HepG2 (cell line): ENCODE measurements around the gene TAF6L. TPM values are rescaled to one million over a fixed set of nuclear protein-coding genes. Genes with fewer than 3 reads are reported as not detected.

ENCODE experiments used
- KDM3A ChIP-seq: IDR thresholded peaks from 2 replicates; pipeline ENCODE4 v1.6.1; 2018; ENCODE audit warnings: low read depth, missing compliant biosample characterization
- NFYC ChIP-seq: IDR thresholded peaks from 2 replicates; pipeline ENCODE4 v1.6.1; 2016; ENCODE audit warnings: missing genetic modification reagents, missing compliant biosample characterization
- NKX3-1 ChIP-seq: sonication (generic); formaldehyde crosslinking; IDR thresholded peaks from 2 replicates; pipeline ENCODE4 v1.5.0; 2020; ENCODE audit warnings: missing genetic modification reagents
- POLR2AphosphoS2 ChIP-seq: IDR thresholded peaks from 2 replicates; pipeline ENCODE4 v1.6.1; 2011; ENCODE audit warnings: low read depth, low read length, improper control_type of control experiment
- PRDM10 ChIP-seq: sonication (generic); formaldehyde crosslinking; IDR thresholded peaks from 2 replicates; pipeline ENCODE4 v1.4.0; 2020; ENCODE audit warnings: low read depth, missing genetic modification reagents
- RERE ChIP-seq: IDR thresholded peaks from 2 replicates; pipeline ENCODE4 v1.6.1; 2016; ENCODE audit warnings: low read depth, missing genetic modification reagents, missing compliant biosample characterization
- TOE1 ChIP-seq: sonication (generic); formaldehyde crosslinking; IDR thresholded peaks from 2 replicates; pipeline ENCODE4 v1.4.0; 2020; ENCODE audit warnings: mild to moderate bottlenecking, missing genetic modification reagents
- ZNF160 ChIP-seq: sonication (generic); formaldehyde crosslinking; IDR thresholded peaks from 2 replicates; pipeline ENCODE4 v1.8.0; 2022; ENCODE audit warnings: mild to moderate bottlenecking, inconsistent platforms, missing genetic modification reagents
- ZNF501 ChIP-seq: sonication (generic); formaldehyde crosslinking; IDR thresholded peaks from 2 replicates; pipeline ENCODE4 v1.5.1; 2020; ENCODE audit warnings: mild to moderate bottlenecking, moderate library complexity, missing genetic modification reagents
- ZNF597 ChIP-seq: sonication (generic); formaldehyde crosslinking; IDR thresholded peaks from 2 replicates; pipeline ENCODE4 v1.5.0; 2020; ENCODE audit warnings: missing genetic modification reagents
- ZNF781 ChIP-seq: sonication (generic); formaldehyde crosslinking; IDR thresholded peaks from 2 replicates; pipeline ENCODE4 v1.5.1; 2020; ENCODE audit warnings: borderline replicate concordance, mild to moderate bottlenecking, missing genetic modification reagents; ENCODE audit errors: not compliant biosample characterization
- polyA plus RNA-seq, 8 experiments: library from polyadenylated mRNA; depleted of rRNA in 3 of 8; stranded (reverse) in 7 of 8; unstranded in 1 of 8; fragments of >200 nt; fragmentation: Illumina TruSeq in 4 of 8; extraction: Trizol in 4 of 8; gene quantifications; 2 replicates each; pipeline versions ENCODE4 v1.2.1 to v1.2.3, GENCODE V29; 2011 to 2016; ENCODE audit warnings: low read depth in 4 of 8, missing spikeins in 1 of 8, mixed read lengths in 1 of 8; ENCODE audit not compliant: insufficient read depth in 1 of 8
- total RNA-seq, 5 experiments: library from RNA; depleted of rRNA; stranded (reverse); fragments of >200 nt; fragmentation: Illumina TruSeq; extraction: Trizol; gene quantifications; 2 replicates each; pipeline ENCODE4 v1.2.3, GENCODE V29; 2016; ENCODE audit warnings: low read depth in 1 of 5
- TF ChIP-seq, protein P1 (sequence below): sonication (generic); formaldehyde crosslinking; IDR thresholded peaks from 2 replicates; pipeline ENCODE4 v1.5.1; 2020; ENCODE audit warnings: mild to moderate bottlenecking, moderate library complexity, missing genetic modification reagents
- TF ChIP-seq, protein P2 (sequence below): sonication (generic); formaldehyde crosslinking; conservative IDR thresholded peaks from 2 replicates; pipeline ENCODE4 v1.4.0; 2020; ENCODE audit warnings: missing genetic modification reagents
- TF ChIP-seq, protein P3 (sequence below): sonication (generic); IDR thresholded peaks from 2 replicates; pipeline ENCODE4 v1.6.1; 2016; ENCODE audit warnings: low read depth, borderline replicate concordance

Gene TAF6L
- total and polyA plus RNA-seq, 2 of the 13 experiments (the other 11 are each of a cell fraction or from before 2014, with no cell fraction given), result 12.6 to 19.4 TPM

DNA sequence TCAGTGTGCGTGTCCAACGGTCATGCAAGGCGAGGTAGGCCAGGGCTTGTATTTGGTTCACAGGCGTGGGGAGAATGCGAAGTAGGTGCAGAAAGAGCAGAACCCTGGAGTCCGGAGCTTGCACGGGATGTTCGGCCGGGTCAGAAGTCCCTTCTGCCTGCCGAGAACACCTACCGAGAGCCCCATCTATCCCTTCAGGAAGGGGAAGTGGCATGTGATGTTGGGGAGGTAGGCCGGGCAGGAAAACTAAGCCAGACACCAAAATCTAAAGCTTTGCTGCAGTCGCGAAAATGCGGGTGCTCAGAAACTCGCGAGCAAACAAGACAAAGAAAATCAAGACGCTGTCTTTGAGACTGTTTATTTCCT, 435 bp upstream of the TAF6L start (continued):
- no peak for TF ChIP-seq PRDM10 (CRISPR knock-in tag)
- TF ChIP-seq TOE1, result no peak
- no peak for TF ChIP-seq ZNF160
- no peak for TF ChIP-seq RERE
- no peak for TF ChIP-seq KDM3A (CRISPR knock-in tag)
- peak; percentile 34 for TF ChIP-seq ZNF781 (CRISPR knock-in tag)
- TF ChIP-seq NKX3-1 (CRISPR knock-in tag), result 0 out of 2 replicates have a peak, but pooled peaks have one; percentile 12
- TF ChIP-seq NFYC (CRISPR knock-in tag), result no peak
- TF ChIP-seq, protein P1, sequence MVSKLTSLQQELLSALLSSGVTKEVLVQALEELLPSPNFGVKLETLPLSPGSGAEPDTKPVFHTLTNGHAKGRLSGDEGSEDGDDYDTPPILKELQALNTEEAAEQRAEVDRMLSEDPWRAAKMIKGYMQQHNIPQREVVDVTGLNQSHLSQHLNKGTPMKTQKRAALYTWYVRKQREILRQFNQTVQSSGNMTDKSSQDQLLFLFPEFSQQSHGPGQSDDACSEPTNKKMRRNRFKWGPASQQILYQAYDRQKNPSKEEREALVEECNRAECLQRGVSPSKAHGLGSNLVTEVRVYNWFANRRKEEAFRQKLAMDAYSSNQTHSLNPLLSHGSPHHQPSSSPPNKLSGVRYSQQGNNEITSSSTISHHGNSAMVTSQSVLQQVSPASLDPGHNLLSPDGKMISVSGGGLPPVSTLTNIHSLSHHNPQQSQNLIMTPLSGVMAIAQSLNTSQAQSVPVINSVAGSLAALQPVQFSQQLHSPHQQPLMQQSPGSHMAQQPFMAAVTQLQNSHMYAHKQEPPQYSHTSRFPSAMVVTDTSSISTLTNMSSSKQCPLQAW (CRISPR knock-in tag), result peak; percentile 52; the same call in 1 of the 2 replicates
- no peak for TF ChIP-seq POLR2AphosphoS2
- TF ChIP-seq, protein P2, sequence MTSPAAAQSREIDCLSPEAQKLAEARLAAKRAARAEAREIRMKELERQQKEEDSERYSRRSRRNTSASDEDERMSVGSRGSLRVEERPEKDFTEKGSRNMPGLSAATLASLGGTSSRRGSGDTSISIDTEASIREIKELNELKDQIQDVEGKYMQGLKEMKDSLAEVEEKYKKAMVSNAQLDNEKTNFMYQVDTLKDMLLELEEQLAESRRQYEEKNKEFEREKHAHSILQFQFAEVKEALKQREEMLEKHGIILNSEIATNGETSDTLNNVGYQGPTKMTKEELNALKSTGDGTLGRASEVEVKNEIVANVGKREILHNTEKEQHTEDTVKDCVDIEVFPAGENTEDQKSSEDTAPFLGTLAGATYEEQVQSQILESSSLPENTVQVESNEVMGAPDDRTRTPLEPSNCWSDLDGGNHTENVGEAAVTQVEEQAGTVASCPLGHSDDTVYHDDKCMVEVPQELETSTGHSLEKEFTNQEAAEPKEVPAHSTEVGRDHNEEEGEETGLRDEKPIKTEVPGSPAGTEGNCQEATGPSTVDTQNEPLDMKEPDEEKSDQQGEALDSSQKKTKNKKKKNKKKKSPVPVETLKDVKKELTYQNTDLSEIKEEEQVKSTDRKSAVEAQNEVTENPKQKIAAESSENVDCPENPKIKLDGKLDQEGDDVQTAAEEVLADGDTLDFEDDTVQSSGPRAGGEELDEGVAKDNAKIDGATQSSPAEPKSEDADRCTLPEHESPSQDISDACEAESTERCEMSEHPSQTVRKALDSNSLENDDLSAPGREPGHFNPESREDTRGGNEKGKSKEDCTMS (CRISPR knock-in tag), result no peak
- no peak for TF ChIP-seq ZNF597 (CRISPR knock-in tag)
- TF ChIP-seq, protein P3, sequence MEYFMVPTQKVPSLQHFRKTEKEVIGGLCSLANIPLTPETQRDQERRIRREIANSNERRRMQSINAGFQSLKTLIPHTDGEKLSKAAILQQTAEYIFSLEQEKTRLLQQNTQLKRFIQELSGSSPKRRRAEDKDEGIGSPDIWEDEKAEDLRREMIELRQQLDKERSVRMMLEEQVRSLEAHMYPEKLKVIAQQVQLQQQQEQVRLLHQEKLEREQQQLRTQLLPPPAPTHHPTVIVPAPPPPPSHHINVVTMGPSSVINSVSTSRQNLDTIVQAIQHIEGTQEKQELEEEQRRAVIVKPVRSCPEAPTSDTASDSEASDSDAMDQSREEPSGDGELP, result no peak
- TF ChIP-seq ZNF501 (CRISPR knock-in tag), result 0 out of 2 replicates have a peak, but pooled peaks have one; percentile 35
